Upper lobe of right lung (tissue), 1 donor: ENCODE data around the gene IFNA14. TPM values are rescaled to one million over a fixed set of nuclear protein-coding genes. Genes with fewer than 3 reads are reported as not detected.
A peak's percentile ranks its signal among the peaks of the same experiment; 100 is the strongest.
"Not testable (repeated sequence)": the region's sequence is repeated elsewhere in the genome, so short reads cannot be mapped to it uniquely, and the experiment has no call there.

ENCODE experiments used
- ATAC-seq: fragments of 200-7000 bp; cut with Tn5 transposase; one replicate; pipeline ENCODE4 v1.9.1; 2020; ENCODE audit warnings: mild to moderate bottlenecking, moderate library complexity
- DNase-seq: peaks from one replicate; pipeline ENCODE4 v3.0.0-alpha.2; 2020
- H3K27ac ChIP-seq: fragments of 200-600 bp; one replicate; pipeline ENCODE4 v1.8.0; 2022
- H3K27me3 ChIP-seq: fragments of 200-600 bp; one replicate; pipeline ENCODE4 v1.8.0; 2022; ENCODE audit warnings: mild to moderate bottlenecking
- H3K36me3 ChIP-seq: fragments of 200-600 bp; one replicate; pipeline ENCODE4 v1.8.0; 2022
- H3K4me1 ChIP-seq: fragments of 200-600 bp; one replicate; pipeline ENCODE4 v1.8.0; 2022
- H3K4me3 ChIP-seq: fragments of 200-600 bp; one replicate; pipeline ENCODE4 v1.8.0; 2022; ENCODE audit warnings: mild to moderate bottlenecking
- H3K9me3 ChIP-seq: fragments of 200-600 bp; one replicate; pipeline ENCODE4 v1.8.0; 2022
- CTCF ChIP-seq: fragments of 200-600 bp; IDR thresholded peaks from one replicate; pipeline ENCODE4 v1.8.0; 2022; ENCODE audit warnings: antibody characterized with exemption
- intact Hi-C: fragments of 100-400 bp; cut with DNase I; formaldehyde crosslinking; loops from one replicate; pipeline ENCODE4 v1.11.0; 2022
- total RNA-seq: library from RNA; stranded (reverse); fragmentation: NEBNext Ultra II Directional; extraction: Animal tissue kit (Norgen Biotek cat#: 25700); gene quantifications from one replicate; pipeline ENCODE4 v1.2.1, GENCODE V29; 2021
- donor health status: DM: no; HTN: yes; CAD: no; lungs with severe emphysema.

Gene IFNA14
- total RNA-seq, 1 donor from 2014 or later: not detected

- no peaks in the 10 kb centered on the region for H3K36me3 ChIP-seq
- ATAC-seq (peak; percentile 79), DNase-seq (peak; percentile 38)
These were observed 13.1 kb upstream of the IFNA14 start for GRCh38 chr9:21252721-21253547.

GRCh38 chr9:21251638-21252037 is 11.8 kb upstream of the IFNA14 start:
- no peak overlapping the region for H3K4me3 ChIP-seq
- no peak for TF ChIP-seq CTCF
- DNase-seq (no peak), ATAC-seq (no peak)
- H3K27ac ChIP-seq: no peak overlapping the region
- no peaks in the 10 kb centered on the region for H3K36me3 ChIP-seq
- no peaks in the 10 kb centered on the region for H3K4me1 ChIP-seq
- intact Hi-C loops: no loop called here
- H3K27me3 ChIP-seq: peaks cover 17% of the 10 kb centered on the region
- no peaks in the 10 kb centered on the region for H3K9me3 ChIP-seq

More at GRCh38 chr9:21252721-21253547, 13.1 kb upstream of the IFNA14 start:
- Histone ChIP-seq H3K4me3 (no peak overlapping the region), H3K27me3 (peaks cover 15% of the 10 kb centered on the region), H3K27ac (no peak overlapping the region), H3K9me3 (no peaks in the 10 kb centered on the region), H3K4me1 (no peaks in the 10 kb centered on the region)
- intact Hi-C loops: no loop called here
- TF ChIP-seq CTCF: peak; percentile 51

GRCh38 chr9:21251190-21251589 is 11.4 kb upstream of the IFNA14 start:
- no peak for ATAC-seq
- Histone ChIP-seq H3K9me3 (no peaks in the 10 kb centered on the region), H3K27me3 (peaks cover 17% of the 10 kb centered on the region), H3K4me1 (no peaks in the 10 kb centered on the region), H3K4me3 (no peak overlapping the region), H3K27ac (no peak overlapping the region), H3K36me3 (no peaks in the 10 kb centered on the region)
- DNase-seq: no peak
- intact Hi-C loops: no loop called here
- no peak for TF ChIP-seq CTCF

- peaks cover 10% of the 10 kb centered on the region for H3K27me3 ChIP-seq
- H3K4me3 ChIP-seq: no peak overlapping the region
- no peak for DNase-seq
- no peaks in the 10 kb centered on the region for H3K9me3 ChIP-seq
- H3K4me1 ChIP-seq: no peaks in the 10 kb centered on the region
- H3K36me3 ChIP-seq: no peaks in the 10 kb centered on the region
- no peak overlapping the region for H3K27ac ChIP-seq
- intact Hi-C loops: no loop called here
- no peak for TF ChIP-seq CTCF
- ATAC-seq: no peak
These were observed 5.0 kb upstream of the IFNA14 start for GRCh38 chr9:21244836-21245235.

GRCh38 chr9:21236360-21236714 is 3.5 kb downstream of the IFNA14 start:
- H3K36me3 ChIP-seq, H3K9me3 ChIP-seq, H3K4me3 ChIP-seq, H3K27me3 ChIP-seq, H3K4me1 ChIP-seq, intact Hi-C loops, ATAC-seq, H3K27ac ChIP-seq, DNase-seq: not testable (repeated sequence)

- peak; percentile 55 for TF ChIP-seq CTCF
- H3K27me3 ChIP-seq, H3K4me1 ChIP-seq, H3K27ac ChIP-seq, H3K4me3 ChIP-seq, intact Hi-C loops, H3K36me3 ChIP-seq, DNase-seq, H3K9me3 ChIP-seq: not testable (repeated sequence)
- peak; percentile 83 for ATAC-seq
These were observed 4.1 kb downstream of the IFNA14 start for GRCh38 chr9:21235468-21236359.
